Large intestine (tissue), 3 donors: ENCODE measurements around the gene PRDM16. TPM values are rescaled to one million over a fixed set of nuclear protein-coding genes. Genes with fewer than 3 reads are reported as not detected.

Experiments
- DNase-seq, 2 donors: peaks; one replicate each; pipeline versions ENCODE4 v3.0.0 to v3.0.0-alpha.2; 2013
- H3K27ac ChIP-seq: one replicate; pipeline ENCODE4 v1.5.1; 2013; ENCODE audit warnings: low read length
- H3K27me3 ChIP-seq: 2 replicates; pipeline ENCODE4 v1.6.1; 2013; ENCODE audit warnings: low read length; ENCODE audit not compliant: control insufficient read depth, insufficient read depth
- H3K36me3 ChIP-seq: 2 replicates; pipeline ENCODE4 v1.6.1; 2013; ENCODE audit warnings: low read length; ENCODE audit not compliant: control insufficient read depth, insufficient read depth
- H3K4me1 ChIP-seq: one replicate; pipeline ENCODE4 v1.6.1; 2013; ENCODE audit warnings: low read length; ENCODE audit not compliant: control insufficient read depth, insufficient read depth
- H3K4me3 ChIP-seq: one replicate; pipeline ENCODE4 v1.5.1; 2013; ENCODE audit warnings: low read length
- H3K9me3 ChIP-seq: one replicate; pipeline ENCODE4 v1.6.1; 2013; ENCODE audit warnings: mild to moderate bottlenecking, low read depth, low read length, moderate library complexity; ENCODE audit not compliant: control insufficient read depth
- WGBS: methylation state at CpG from one replicate; pipeline ENCODE4 v1.1.5; 2013; ENCODE audit warnings: low lambda C conversion rate; ENCODE audit not compliant: insufficient coverage; 5-methylcytosine and 5-hydroxymethylcytosine counted together
- polyA plus RNA-seq: library from polyadenylated mRNA; unstranded; fragments of 120-200 nt; gene quantifications from one replicate; pipeline ENCODE4 v1.2.1, GENCODE V29; 2013

Gene PRDM16
- polyA plus RNA-seq, 1 donor = 20.6 TPM

GRCh38 chr1:3357526-3358297, 288.7 kb downstream of the PRDM16 start:
- H3K9me3 ChIP-seq = no peaks in the 10 kb centered on the region
- WGBS = no CpG with 5 or more reads among the region's 25 CpGs
- H3K4me1 ChIP-seq = peaks cover 45% of the 10 kb centered on the region
- no peak overlapping the region for H3K27ac ChIP-seq
- H3K4me3 ChIP-seq = no peak overlapping the region
- no peak for DNase-seq
- H3K27me3 ChIP-seq = no peaks in the 10 kb centered on the region
- no peaks in the 10 kb centered on the region for H3K36me3 ChIP-seq

GRCh38 chr1:3359351-3359750, 290.3 kb downstream of the PRDM16 start:
- Histone ChIP-seq H3K9me3 (no peaks in the 10 kb centered on the region), H3K27me3 (peaks cover under 1% of the 10 kb centered on the region), H3K27ac (no peak overlapping the region), H3K4me1 (peaks cover 29% of the 10 kb centered on the region), H3K4me3 (no peak overlapping the region), H3K36me3 (no peaks in the 10 kb centered on the region)
- WGBS = 80% methylated on average over 1 of the region's 10 CpGs
- DNase-seq = no peak

- Histone ChIP-seq H3K9me3 (no peaks in the 10 kb centered on the region), H3K4me3 (no peak overlapping the region), H3K27ac (no peak overlapping the region), H3K27me3 (peaks cover 3% of the 10 kb centered on the region), H3K36me3 (no peaks in the 10 kb centered on the region), H3K4me1 (peaks cover 24% of the 10 kb centered on the region)
- WGBS = no CpG with 5 or more reads among the region's 31 CpGs
- DNase-seq = no peak
These were observed 290.9 kb downstream of the PRDM16 start for GRCh38 chr1:3359756-3360440.

GRCh38 chr1:3360646-3361257, 291.7 kb downstream of the PRDM16 start:
- Histone ChIP-seq H3K4me1 (peaks cover 15% of the 10 kb centered on the region), H3K27ac (no peak overlapping the region), H3K9me3 (no peaks in the 10 kb centered on the region), H3K36me3 (no peaks in the 10 kb centered on the region), H3K27me3 (peaks cover 3% of the 10 kb centered on the region), H3K4me3 (no peak overlapping the region)
- 60% methylated on average over 2 of the region's 32 CpGs for WGBS
- DNase-seq = no peak

GRCh38 chr1:3363023-3363422, 294.0 kb downstream of the PRDM16 start:
- WGBS = no CpG with 5 or more reads among the region's 11 CpGs
- no peak for DNase-seq
- Histone ChIP-seq H3K27ac (no peak overlapping the region), H3K9me3 (no peaks in the 10 kb centered on the region), H3K27me3 (peaks cover 3% of the 10 kb centered on the region), H3K36me3 (no peaks in the 10 kb centered on the region), H3K4me1 (no peaks in the 10 kb centered on the region), H3K4me3 (no peak overlapping the region)

- Histone ChIP-seq H3K27ac (no peak overlapping the region), H3K9me3 (no peaks in the 10 kb centered on the region), H3K4me1 (no peaks in the 10 kb centered on the region), H3K4me3 (no peak overlapping the region), H3K36me3 (no peaks in the 10 kb centered on the region), H3K27me3 (peaks cover 3% of the 10 kb centered on the region)
- DNase-seq = no peak
- WGBS = no CpG with 5 or more reads among the region's 16 CpGs
These were observed 294.8 kb downstream of the PRDM16 start for GRCh38 chr1:3363756-3364155.

- Histone ChIP-seq H3K27me3 (peaks cover 3% of the 10 kb centered on the region), H3K9me3 (no peaks in the 10 kb centered on the region), H3K4me3 (no peak overlapping the region), H3K4me1 (no peaks in the 10 kb centered on the region), H3K27ac (no peak overlapping the region), H3K36me3 (no peaks in the 10 kb centered on the region)
- WGBS = no CpG with 5 or more reads among the region's 18 CpGs
- DNase-seq = no peak
These were observed 295.5 kb downstream of the PRDM16 start for GRCh38 chr1:3364551-3364950.

GRCh38 chr1:3364983-3365382, 296.0 kb downstream of the PRDM16 start:
- Histone ChIP-seq H3K27ac (no peak overlapping the region), H3K27me3 (peaks cover 3% of the 10 kb centered on the region), H3K4me1 (no peaks in the 10 kb centered on the region), H3K9me3 (no peaks in the 10 kb centered on the region), H3K4me3 (no peak overlapping the region), H3K36me3 (no peaks in the 10 kb centered on the region)
- no peak for DNase-seq
- no CpG with 5 or more reads among the region's 11 CpGs for WGBS

- WGBS = no CpG with 5 or more reads among the region's 22 CpGs
- H3K36me3 ChIP-seq = no peaks in the 10 kb centered on the region
- DNase-seq = no peak
- no peak overlapping the region for H3K4me3 ChIP-seq
- H3K4me1 ChIP-seq = no peaks in the 10 kb centered on the region
- no peaks in the 10 kb centered on the region for H3K9me3 ChIP-seq
- no peak overlapping the region for H3K27ac ChIP-seq
- H3K27me3 ChIP-seq = peaks cover 3% of the 10 kb centered on the region
These were observed 296.6 kb downstream of the PRDM16 start for GRCh38 chr1:3365523-3366125.
